Suprapubic skin (tissue), 4 donors: ENCODE measurements around the gene NKX3-2.

Source experiments
- EP300 ChIP-seq: sonication (generic); formaldehyde crosslinking; IDR thresholded peaks from one replicate; pipeline ENCODE4 v1.6.1; 2017; ENCODE audit warnings: antibody characterized with exemption
- POLR2AphosphoS5 ChIP-seq, 3 donors: sonication (generic); formaldehyde crosslinking; IDR thresholded peaks; one replicate each; pipeline ENCODE4 v1.6.1; 2017; ENCODE audit warnings: antibody characterized with exemption in 3 of 3
- TF ChIP-seq, protein P1 (sequence below), 2 donors: fragments of 200-600 bp in 1 of 2; fragments of 450-650 bp in 1 of 2; sonication (generic) in 1 of 2; IDR thresholded peaks; one replicate each; pipeline ENCODE4 v1.5.1; 2016 to 2019; ENCODE audit warnings: antibody characterized with exemption in 2 of 2, mild to moderate bottlenecking in 1 of 2, moderate library complexity in 1 of 2

DNA sequence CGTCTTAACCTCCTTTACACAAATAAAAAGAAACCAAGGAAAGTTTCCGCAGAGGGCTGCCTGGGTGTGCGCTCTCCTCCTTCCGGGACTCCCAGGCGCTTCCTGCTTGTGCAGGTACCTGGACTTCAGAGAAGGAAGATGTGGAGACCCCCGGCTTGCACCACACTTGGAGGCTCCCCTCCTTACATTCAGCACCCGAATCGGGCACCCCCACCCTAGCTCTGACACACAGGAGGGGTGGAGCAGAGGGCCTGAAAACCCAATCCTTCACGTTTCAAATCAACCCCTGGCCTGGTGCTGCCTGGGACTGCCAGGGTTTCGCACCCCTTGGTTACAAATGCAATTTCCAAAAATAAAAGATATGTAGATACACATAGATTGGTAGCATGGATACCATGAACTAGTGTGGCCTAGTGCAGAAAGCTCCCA, 3.1 kb downstream of the NKX3-2 start:
- TF ChIP-seq EP300 (no peak), POLR2AphosphoS5 (IDR thresholded peaks at IDR 0.05) (no peak)
- TF ChIP-seq, protein P1, sequence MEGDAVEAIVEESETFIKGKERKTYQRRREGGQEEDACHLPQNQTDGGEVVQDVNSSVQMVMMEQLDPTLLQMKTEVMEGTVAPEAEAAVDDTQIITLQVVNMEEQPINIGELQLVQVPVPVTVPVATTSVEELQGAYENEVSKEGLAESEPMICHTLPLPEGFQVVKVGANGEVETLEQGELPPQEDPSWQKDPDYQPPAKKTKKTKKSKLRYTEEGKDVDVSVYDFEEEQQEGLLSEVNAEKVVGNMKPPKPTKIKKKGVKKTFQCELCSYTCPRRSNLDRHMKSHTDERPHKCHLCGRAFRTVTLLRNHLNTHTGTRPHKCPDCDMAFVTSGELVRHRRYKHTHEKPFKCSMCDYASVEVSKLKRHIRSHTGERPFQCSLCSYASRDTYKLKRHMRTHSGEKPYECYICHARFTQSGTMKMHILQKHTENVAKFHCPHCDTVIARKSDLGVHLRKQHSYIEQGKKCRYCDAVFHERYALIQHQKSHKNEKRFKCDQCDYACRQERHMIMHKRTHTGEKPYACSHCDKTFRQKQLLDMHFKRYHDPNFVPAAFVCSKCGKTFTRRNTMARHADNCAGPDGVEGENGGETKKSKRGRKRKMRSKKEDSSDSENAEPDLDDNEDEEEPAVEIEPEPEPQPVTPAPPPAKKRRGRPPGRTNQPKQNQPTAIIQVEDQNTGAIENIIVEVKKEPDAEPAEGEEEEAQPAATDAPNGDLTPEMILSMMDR (IDR thresholded peaks at IDR 0.05): no peak
